K562 (cell line): ENCODE data around the gene GLG1. TPM values are rescaled to one million over a fixed set of nuclear protein-coding genes. Genes with fewer than 3 reads are reported as not detected.

Experiments used
- ATAC-seq: fragments of 200-7000 bp; cut with Tn5 transposase; 3 replicates; pipeline ENCODE4 v1.9.1; 2020; ENCODE audit warnings: moderate library complexity
- BruUV-seq: library from RNA; stranded (reverse); fragments of 400-500 nt; replicated peaks from 2 replicates; lab custom pipeline; 2021; lab: Mats Ljungman, UMichigan
- CTCF ChIA-PET: fragments of 300-600 bp; formaldehyde crosslinking; extraction: SDS; loops from one replicate; lab custom pipeline; 2021; ENCODE audit warnings: low intra/inter-chr PET ratio; lab: Yijun Ruan, JAX
- POLR2A ChIA-PET: fragments of 300-600, 350-650 bp; sonication (Branson Sonifier 250); formaldehyde crosslinking; extraction: SDS; loops from one replicate; lab custom pipeline; 2021; ENCODE audit warnings: antibody characterized with exemption, inconsistent platforms; lab: Yijun Ruan, JAX
- DNase-seq, 4 experiments: peaks; one replicate each; pipeline versions ENCODE4 v3.0.0 to v3.0.0-alpha.2; 2011 to 2018; ENCODE audit warnings: low spot score in 3 of 4, mixed read lengths in 3 of 4; ENCODE audit errors: extremely low read depth in 1 of 4
- FAIRE-seq: peaks from 2 replicates; lab custom pipeline; 2011; peaks lifted over from hg19 to GRCh38; lab: Jason Lieb, UNC
- H2AFZ ChIP-seq: 2 replicates; pipeline ENCODE4 v1.6.0; 2011; ENCODE audit warnings: low read depth, low read length, control low read depth, inconsistent platforms
- H3K27ac ChIP-seq: fragments of 200-600 bp; 3 replicates; pipeline ENCODE4 v1.8.0; 2011; ENCODE audit warnings: low read depth, mild to moderate bottlenecking, control low read depth, inconsistent platforms, low read length, moderate library complexity, mixed read lengths; ENCODE audit errors: extremely low read depth
- H3K27me3 ChIP-seq, 2 experiments: fragments of 300-600 bp in 1 of 2; 2 replicates in 1 of 2; 3 replicates in 1 of 2; pipeline versions ENCODE4 v1.6.0 to v1.8.0; 2011; ENCODE audit warnings: inconsistent platforms in 2 of 2, low read length in 2 of 2, mild to moderate bottlenecking in 1 of 2, mixed read lengths in 1 of 2, moderate library complexity in 1 of 2; ENCODE audit not compliant: control insufficient read depth in 2 of 2, insufficient read depth in 2 of 2
- H3K36me3 ChIP-seq: fragments of 300-600 bp; 3 replicates; pipeline ENCODE4 v1.8.0; 2011; ENCODE audit warnings: mild to moderate bottlenecking, low read length, inconsistent platforms; ENCODE audit not compliant: control insufficient read depth, insufficient read depth
- H3K4me1 ChIP-seq, 2 experiments: fragments of 200-600 bp in 1 of 2; replicated peaks in 1 of 2; 2 replicates in 1 of 2; 3 replicates in 1 of 2; pipeline versions ENCODE4 v1.5.1 to v1.8.0; 2011; ENCODE audit warnings: inconsistent platforms in 2 of 2, low read length in 2 of 2, mild to moderate bottlenecking in 1 of 2, mixed read lengths in 1 of 2, moderate library complexity in 1 of 2; ENCODE audit not compliant: control insufficient read depth in 2 of 2, insufficient read depth in 2 of 2
- H3K4me2 ChIP-seq: 2 replicates; pipeline ENCODE4 v1.6.1; 2011; ENCODE audit warnings: low read length, control low read depth, inconsistent platforms, mixed read lengths; ENCODE audit not compliant: insufficient read depth
- H3K4me3 ChIP-seq: fragments of 200-600 bp; sonication (generic), shearing (Covaris generic); 2 replicates; pipeline ENCODE4 v1.5.1; 2016; ENCODE audit warnings: control low read depth, inconsistent platforms
- H3K79me2 ChIP-seq: fragments of 200-600 bp; 3 replicates; pipeline ENCODE4 v1.8.0; 2011; ENCODE audit warnings: low read length, inconsistent platforms; ENCODE audit not compliant: control insufficient read depth, insufficient read depth
- H3K9ac ChIP-seq, 2 experiments: 2 replicates each; pipeline versions ENCODE4 v1.6.0 to v1.6.1; 2011; ENCODE audit warnings: low read depth in 2 of 2, low read length in 2 of 2, control low read depth in 1 of 2, inconsistent platforms in 1 of 2, mild to moderate bottlenecking in 1 of 2, mixed read lengths in 1 of 2; ENCODE audit not compliant: insufficient read depth in 1 of 2
- H3K9me1 ChIP-seq: one replicate; pipeline ENCODE4 v1.6.0; 2011; ENCODE audit warnings: inconsistent platforms, mild to moderate bottlenecking, low read length, moderate library complexity; ENCODE audit not compliant: control insufficient read depth, insufficient read depth
- H3K9me3 ChIP-seq: replicated peaks from 2 replicates; pipeline ENCODE4 v1.5.1; 2011; ENCODE audit warnings: low read depth, low read length, inconsistent platforms; ENCODE audit not compliant: control insufficient read depth, insufficient read depth
- H4K20me1 ChIP-seq: replicated peaks from 2 replicates; pipeline ENCODE4 v1.6.1; 2011; ENCODE audit warnings: low read length, inconsistent platforms, mixed read lengths; ENCODE audit not compliant: control insufficient read depth, insufficient read depth
- HMBOX1 ChIP-seq: sonication (generic); IDR thresholded peaks from 2 replicates; pipeline ENCODE4 v1.6.1; 2016
- NFIC ChIP-seq: fragments of 450-650 bp; IDR thresholded peaks from 2 replicates; pipeline ENCODE4 v1.6.1; 2017; ENCODE audit warnings: mild to moderate bottlenecking, inconsistent platforms
- SIRT6 ChIP-seq: IDR thresholded peaks from one replicate; pipeline ENCODE4 v1.6.1; 2012; ENCODE audit warnings: low read depth, mild to moderate bottlenecking, control low read depth, inconsistent platforms, low read length, moderate library complexity
- TAF1 ChIP-seq: IDR thresholded peaks from 2 replicates; pipeline ENCODE4 v1.6.1; 2011; ENCODE audit warnings: mild to moderate bottlenecking, low read length, moderate library complexity; ENCODE audit not compliant: insufficient read depth, control insufficient read depth, severe bottlenecking; ENCODE audit errors: extremely low read depth
- ZNF551 ChIP-seq: fragments of 250-450 bp; sonication (Bioruptor Pico); IDR thresholded peaks from 2 replicates; pipeline ENCODE4 v1.5.0; 2021; ENCODE audit warnings: mild to moderate bottlenecking, moderate library complexity
- ZZZ3 ChIP-seq: fragments of 450-650 bp; IDR thresholded peaks from 2 replicates; pipeline ENCODE4 v1.6.1; 2016; ENCODE audit warnings: antibody characterized with exemption, mild to moderate bottlenecking, moderate library complexity
- whole genome bisulfite sequencing: fragments of 100-300 bp; shearing (Covaris generic); methylation state at CpG from one replicate; pipeline ENCODE4 v1.1.6; 2016; ENCODE audit warnings: low coverage, mixed read lengths; ENCODE audit not compliant: insufficient coverage; ENCODE audit errors: missing lambda C conversion rate; 5-methylcytosine and 5-hydroxymethylcytosine counted together
- in situ Hi-C: fragments of 300-500 bp; cut with MboI; formaldehyde crosslinking; loops from 4 replicates; pipeline ENCODE4 v1.15.0; 2018; ENCODE audit warnings: inconsistent platforms, mixed read lengths
- intact Hi-C: fragments of 100-400 bp; cut with micrococcal nuclease; formaldehyde crosslinking; loops from 2 replicates; pipeline ENCODE4 v1.14.2; 2022
- polyA plus RNA-seq, 8 experiments: library from polyadenylated mRNA; depleted of rRNA in 4 of 8; stranded (reverse) in 5 of 8; unstranded in 3 of 8; fragments of >200 nt; fragmentation: Nextera tagmentation in 2 of 8; fragmentation: Illumina TruSeq in 1 of 8; extraction: Ambion mirVana in 2 of 8; extraction: Trizol in 1 of 8; gene quantifications; 2 replicates each; pipeline versions ENCODE4 v1.2.1 to v1.2.3, GENCODE V29; 2011 to 2014; ENCODE audit warnings: inconsistent platforms in 1 of 8, missing spikeins in 1 of 8
- total RNA-seq, 7 experiments: library from RNA; depleted of rRNA in 6 of 7; stranded (reverse); fragments of >200 nt in 6 of 7; fragmentation: Illumina TruSeq in 2 of 7; extraction: Trizol in 2 of 7; gene quantifications; 2 replicates each; pipeline versions ENCODE4 v1.2.1 to v1.2.3, GENCODE V29; 2011 to 2021; ENCODE audit warnings: low replicate concordance in 1 of 7
- TF ChIP-seq, protein P1 (sequence below), 2 experiments: fragments of 450-650 bp in 1 of 2; sonication (generic) in 1 of 2; formaldehyde crosslinking in 1 of 2; IDR thresholded peaks in 1 of 2; conservative IDR thresholded peaks in 1 of 2; 2 replicates each; pipeline versions ENCODE4 v1.6.1 to v1.8.1; 2016 to 2023; ENCODE audit warnings: mild to moderate bottlenecking in 2 of 2, moderate library complexity in 2 of 2, inconsistent platforms in 1 of 2, missing genetic modification reagents in 1 of 2
- TF ChIP-seq, protein P2 (sequence below), 2 experiments: fragments of 450-650 bp; IDR thresholded peaks; 2 replicates each; pipeline ENCODE4 v1.6.1; 2018; ENCODE audit warnings: mild to moderate bottlenecking in 2 of 2, low read depth in 1 of 2; ENCODE audit not compliant: partially characterized antibody in 2 of 2

GLG1 gene
- total and polyA plus RNA-seq, 9 of the 15 experiments (the other 6 are each of a cell fraction or from before 2014, with no cell fraction given), result 6.2 to 36.0 (median 23.6) TPM

DNA sequence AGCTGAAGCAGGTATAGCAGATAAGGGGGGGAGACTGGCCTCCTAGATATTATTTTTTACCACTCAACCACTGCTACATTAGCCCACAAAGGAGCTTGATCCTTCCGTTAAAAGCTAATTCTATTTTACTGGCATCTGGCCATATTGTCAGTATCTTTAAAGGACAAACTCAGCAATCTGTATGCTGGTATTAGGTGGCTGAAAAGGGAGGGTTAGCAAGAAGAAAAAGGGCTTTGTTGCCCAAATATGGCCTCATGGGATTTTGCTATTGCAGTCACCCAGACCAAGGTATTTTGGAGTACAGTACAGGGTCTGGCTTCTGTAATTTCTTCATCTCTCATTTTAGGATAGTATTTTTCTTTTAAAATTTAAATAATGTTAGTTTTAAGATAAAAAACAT lies 45.3 kb upstream of the GLG1 start:
- H3K27ac ChIP-seq, result no peak overlapping the region
- BruUV-seq, result no TSS peak
- no peak overlapping the region for H3K9ac ChIP-seq
- no peak overlapping the region for H3K4me2 ChIP-seq
- DNase-seq (no peak), FAIRE-seq (no peak), ATAC-seq (no peak)
- intact Hi-C loops (no loop called here), in situ Hi-C loops (no loop called here)
- H4K20me1 ChIP-seq, result peaks cover 20% of the 10 kb centered on the region
- no peaks in the 10 kb centered on the region for H3K9me3 ChIP-seq
- CTCF ChIA-PET, result no interaction called here
- peaks cover 81% of the 10 kb centered on the region for H3K79me2 ChIP-seq
- H3K27me3 ChIP-seq, result no peaks in the 10 kb centered on the region
- TF ChIP-seq HMBOX1 (no peak), NFIC (peak; percentile 8; the same call in 1 of the 2 replicates)
- POLR2A ChIA-PET, result interaction anchor here (0.8 to 2.3 kb wide), 7 partner anchors 10 to 149 kb away, joined by 3 to 16 read pairs (median 5); partner anchors contain the start of genes GLG1 and RFWD3
- no peaks in the 10 kb centered on the region; a peak in 2 of 5 replicates for H3K4me1 ChIP-seq
- 25% methylated on average over 1 of the region's 1 CpG for WGBS
- peaks cover 93% of the 10 kb centered on the region for H3K36me3 ChIP-seq
- no peak overlapping the region for H3K4me3 ChIP-seq
- no peak overlapping the region for H2AFZ ChIP-seq
- H3K9me1 ChIP-seq, result no peaks in the 10 kb centered on the region

- peaks cover 16% of the 10 kb centered on the region for H4K20me1 ChIP-seq
- no peak overlapping the region for H3K4me3 ChIP-seq
- ATAC-seq (no peak), DNase-seq (no peak), FAIRE-seq (no peak)
- H3K9me1 ChIP-seq, result no peaks in the 10 kb centered on the region
- H3K27ac ChIP-seq, result no peak overlapping the region
- intact Hi-C loops (no loop called here), in situ Hi-C loops (no loop called here)
- no peaks in the 10 kb centered on the region for H3K27me3 ChIP-seq
- H3K79me2 ChIP-seq, result peaks cover 77% of the 10 kb centered on the region
- 77% methylated on average over 2 of the region's 2 CpGs for WGBS
- CTCF ChIA-PET, result interaction anchor here (0.7 kb wide), 1 partner anchor 349 kb away, joined by 3 read pairs; no protein-coding TSS in a partner anchor
- POLR2A ChIA-PET, result interaction anchor here (0.6 to 2.3 kb wide), 7 partner anchors 10 to 210 kb away, joined by 3 to 16 read pairs (median 5); partner anchors contain the start of genes GLG1 and RFWD3
- no peaks in the 10 kb centered on the region; a peak in 2 of 5 replicates for H3K4me1 ChIP-seq
- H2AFZ ChIP-seq, result no peak overlapping the region
- peaks cover 93% of the 10 kb centered on the region for H3K36me3 ChIP-seq
- H3K9ac ChIP-seq, result no peak overlapping the region
- no peaks in the 10 kb centered on the region for H3K9me3 ChIP-seq
- no peak overlapping the region for H3K4me2 ChIP-seq
- BruUV-seq, result no TSS peak
- TF ChIP-seq TAF1, result no peak
- no peak for TF ChIP-seq ZZZ3
- TF ChIP-seq, protein P1, sequence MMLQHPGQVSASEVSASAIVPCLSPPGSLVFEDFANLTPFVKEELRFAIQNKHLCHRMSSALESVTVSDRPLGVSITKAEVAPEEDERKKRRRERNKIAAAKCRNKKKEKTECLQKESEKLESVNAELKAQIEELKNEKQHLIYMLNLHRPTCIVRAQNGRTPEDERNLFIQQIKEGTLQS (IDR thresholded peaks at IDR 0.05), result no peak
- TF ChIP-seq, protein P1 (CRISPR knock-in tag; conservative IDR thresholded peaks at IDR 0.05), result no peak
- no peak for TF ChIP-seq SIRT6
- TF ChIP-seq, protein P2, sequence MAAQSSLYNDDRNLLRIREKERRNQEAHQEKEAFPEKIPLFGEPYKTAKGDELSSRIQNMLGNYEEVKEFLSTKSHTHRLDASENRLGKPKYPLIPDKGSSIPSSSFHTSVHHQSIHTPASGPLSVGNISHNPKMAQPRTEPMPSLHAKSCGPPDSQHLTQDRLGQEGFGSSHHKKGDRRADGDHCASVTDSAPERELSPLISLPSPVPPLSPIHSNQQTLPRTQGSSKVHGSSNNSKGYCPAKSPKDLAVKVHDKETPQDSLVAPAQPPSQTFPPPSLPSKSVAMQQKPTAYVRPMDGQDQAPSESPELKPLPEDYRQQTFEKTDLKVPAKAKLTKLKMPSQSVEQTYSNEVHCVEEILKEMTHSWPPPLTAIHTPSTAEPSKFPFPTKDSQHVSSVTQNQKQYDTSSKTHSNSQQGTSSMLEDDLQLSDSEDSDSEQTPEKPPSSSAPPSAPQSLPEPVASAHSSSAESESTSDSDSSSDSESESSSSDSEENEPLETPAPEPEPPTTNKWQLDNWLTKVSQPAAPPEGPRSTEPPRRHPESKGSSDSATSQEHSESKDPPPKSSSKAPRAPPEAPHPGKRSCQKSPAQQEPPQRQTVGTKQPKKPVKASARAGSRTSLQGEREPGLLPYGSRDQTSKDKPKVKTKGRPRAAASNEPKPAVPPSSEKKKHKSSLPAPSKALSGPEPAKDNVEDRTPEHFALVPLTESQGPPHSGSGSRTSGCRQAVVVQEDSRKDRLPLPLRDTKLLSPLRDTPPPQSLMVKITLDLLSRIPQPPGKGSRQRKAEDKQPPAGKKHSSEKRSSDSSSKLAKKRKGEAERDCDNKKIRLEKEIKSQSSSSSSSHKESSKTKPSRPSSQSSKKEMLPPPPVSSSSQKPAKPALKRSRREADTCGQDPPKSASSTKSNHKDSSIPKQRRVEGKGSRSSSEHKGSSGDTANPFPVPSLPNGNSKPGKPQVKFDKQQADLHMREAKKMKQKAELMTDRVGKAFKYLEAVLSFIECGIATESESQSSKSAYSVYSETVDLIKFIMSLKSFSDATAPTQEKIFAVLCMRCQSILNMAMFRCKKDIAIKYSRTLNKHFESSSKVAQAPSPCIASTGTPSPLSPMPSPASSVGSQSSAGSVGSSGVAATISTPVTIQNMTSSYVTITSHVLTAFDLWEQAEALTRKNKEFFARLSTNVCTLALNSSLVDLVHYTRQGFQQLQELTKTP (IDR thresholded peaks at IDR 0.05; ENCODE audit: low read depth in 1 of 2, partially characterized antibody in 2 of 2), result no peak
- no peak for TF ChIP-seq ZNF551 (CRISPR knock-in tag)
Observed at GRCh38 chr16:74651841-74652240, 44.9 kb upstream of the GLG1 start.
